NCI-H1694 (cell line): Measurements from ENCODE around the gene CRYBG2.
A peak's percentile ranks its signal among the peaks of the same experiment; 100 is the strongest.

ENCODE experiments used
- DNase-seq: peaks from one replicate; lab custom pipeline; 2025; lab: John Stamatoyannopoulos, UW

The CRYBG2 gene

GRCh38 chr1:26368486-26368885, 14.6 kb upstream of the CRYBG2 start:
- no peak for DNase-seq

DNA sequence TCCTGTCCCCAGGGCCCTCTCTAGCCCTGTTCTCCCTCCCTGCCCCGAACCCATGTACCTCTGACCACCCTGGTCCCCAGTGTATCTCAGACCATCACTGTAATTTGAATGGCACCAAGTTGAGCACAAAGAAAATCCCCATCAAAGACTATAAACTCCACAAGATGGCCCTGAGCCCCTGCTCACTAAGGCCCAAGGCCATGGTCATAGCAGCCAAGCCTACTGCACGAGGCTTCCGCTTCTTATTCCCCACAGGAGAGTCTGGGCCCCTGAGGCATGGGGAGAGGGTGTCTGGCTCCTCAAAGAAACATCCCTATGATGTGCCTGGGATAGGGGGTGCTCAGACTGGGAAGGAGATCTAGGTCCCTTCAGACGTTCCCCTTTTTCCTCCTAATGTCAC, 14.1 kb upstream of the CRYBG2 start:
- no peak for DNase-seq

DNA sequence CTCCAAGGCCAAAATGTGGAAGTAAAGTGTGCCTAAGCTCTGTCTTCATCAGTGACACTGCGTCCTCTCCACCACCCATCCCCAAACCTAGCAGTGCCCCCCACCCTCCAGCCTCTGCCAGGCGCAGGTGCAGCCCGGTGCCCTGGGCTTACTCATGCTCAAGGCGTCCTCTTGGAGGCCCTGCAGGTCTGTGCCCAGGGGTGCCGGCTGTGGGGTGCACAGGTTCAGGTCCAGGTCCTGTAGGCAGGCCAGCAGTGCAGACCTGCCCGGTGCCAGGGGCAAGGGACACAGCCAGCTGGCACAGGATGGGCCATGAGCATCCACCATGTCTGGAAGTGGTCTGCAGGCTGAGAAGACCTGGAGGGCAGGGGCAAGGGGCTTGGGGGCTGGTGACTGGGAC, 13.5 kb upstream of the CRYBG2 start:
- no peak for DNase-seq

GRCh38 chr1:26364956-26365355, 11.0 kb upstream of the CRYBG2 start:
- DNase-seq: no peak

GRCh38 chr1:26363549-26364448, 9.9 kb upstream of the CRYBG2 start:
- peak; percentile 41 for DNase-seq

DNA sequence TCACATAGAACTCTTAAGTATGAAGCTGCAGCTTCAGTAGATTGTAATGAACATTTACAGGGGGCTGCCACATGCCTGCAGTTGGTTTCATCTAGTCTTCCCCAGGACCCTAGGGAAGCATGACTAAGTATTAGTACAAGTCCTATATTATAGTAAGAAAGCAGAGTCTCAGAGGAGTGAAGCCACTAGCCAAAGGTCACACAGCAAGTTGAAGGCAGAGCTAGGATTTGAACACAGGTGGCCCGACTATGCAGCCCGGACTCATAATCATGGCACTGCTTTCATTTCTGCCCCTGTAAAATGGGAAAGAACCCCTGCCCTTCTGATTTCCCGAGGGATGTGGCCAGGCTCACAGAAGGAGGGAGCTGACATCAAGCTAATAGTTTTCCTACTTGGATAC, 8.4 kb upstream of the CRYBG2 start:
- DNase-seq: no peak

GRCh38 chr1:26361605-26362122, 7.7 kb upstream of the CRYBG2 start:
- DNase-seq: no peak

DNA sequence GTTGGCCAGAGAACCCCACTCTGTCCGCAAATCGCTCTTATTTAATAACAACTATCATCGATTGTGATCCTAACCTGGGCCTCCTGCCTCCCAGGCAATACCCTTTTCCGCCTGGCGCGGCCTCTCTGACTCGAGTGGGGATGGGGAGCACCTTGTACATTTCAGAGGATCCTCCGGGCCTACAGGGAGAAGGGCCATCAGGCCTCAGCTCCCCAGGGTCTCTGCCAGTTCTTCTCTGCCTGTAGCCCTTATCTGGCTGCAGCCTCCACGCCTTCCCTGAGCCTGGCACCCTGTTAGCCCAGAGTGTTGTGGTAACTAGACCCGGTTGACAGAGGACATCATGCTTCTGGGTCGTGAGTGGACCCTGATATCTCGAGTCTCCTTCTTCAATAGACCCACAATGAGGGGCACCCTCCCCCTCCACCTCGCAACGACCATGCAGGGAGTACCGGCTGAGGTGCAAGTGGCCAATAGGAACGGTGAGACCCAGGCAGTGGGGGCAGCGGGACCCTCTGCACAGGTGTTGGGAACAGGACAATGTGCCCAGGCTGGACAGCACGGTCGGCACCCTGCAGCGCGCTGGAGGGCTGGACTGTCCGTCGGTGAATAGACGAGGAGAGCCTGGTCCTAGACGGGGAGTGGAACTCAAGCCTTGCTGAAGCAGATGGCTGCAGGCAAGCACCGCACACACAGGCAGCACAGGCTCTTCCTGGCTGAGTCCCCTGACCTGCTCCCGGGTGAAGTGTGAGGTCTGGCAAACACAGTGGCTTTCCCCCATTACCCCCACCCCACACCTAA, 7.1 kb upstream of the CRYBG2 start:
- DNase-seq: no peak

DNA sequence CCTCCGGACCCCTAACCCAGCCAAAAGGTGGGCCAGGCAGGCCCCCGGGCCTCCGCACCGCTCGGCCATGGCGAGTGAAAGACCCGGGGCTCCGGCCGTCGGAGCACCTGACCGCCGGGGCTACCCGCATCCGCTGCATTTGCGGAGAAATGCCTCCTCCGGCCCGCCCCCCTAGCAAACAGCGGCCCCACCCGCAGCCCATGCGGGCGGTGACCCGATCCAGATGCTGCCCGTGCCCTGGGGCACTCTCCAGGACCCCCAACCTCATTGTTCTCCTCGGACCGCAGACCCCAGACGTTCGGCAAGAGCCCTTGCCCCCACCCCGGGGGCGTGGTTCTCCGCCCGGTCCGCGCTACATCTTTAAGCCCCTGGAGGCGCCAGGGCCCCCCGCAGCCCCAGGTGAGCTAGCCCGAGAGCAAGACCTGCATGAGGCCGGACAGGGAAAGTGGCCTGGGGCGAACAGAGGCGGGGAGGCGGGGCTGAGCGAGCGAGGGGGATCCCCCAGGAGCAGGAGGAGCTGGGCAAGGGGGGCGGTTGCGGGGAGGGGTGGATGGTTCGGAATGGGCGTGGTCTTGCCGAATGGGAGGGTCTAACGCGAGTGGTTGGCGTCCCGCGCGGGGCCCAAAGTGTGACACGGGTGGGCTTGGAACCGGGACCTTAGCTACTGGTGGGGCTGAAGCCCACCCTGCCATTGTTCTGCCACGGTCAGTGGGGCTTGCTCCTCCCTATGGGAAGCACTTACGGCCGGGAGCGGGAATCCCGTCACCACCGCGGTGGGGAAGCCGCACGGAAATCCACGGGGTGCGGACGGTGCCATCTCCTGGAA, 6.3 kb upstream of the CRYBG2 start:
- DNase-seq: no peak

GRCh38 chr1:26358411-26359384, 4.8 kb upstream of the CRYBG2 start:
- no peak for DNase-seq

DNA sequence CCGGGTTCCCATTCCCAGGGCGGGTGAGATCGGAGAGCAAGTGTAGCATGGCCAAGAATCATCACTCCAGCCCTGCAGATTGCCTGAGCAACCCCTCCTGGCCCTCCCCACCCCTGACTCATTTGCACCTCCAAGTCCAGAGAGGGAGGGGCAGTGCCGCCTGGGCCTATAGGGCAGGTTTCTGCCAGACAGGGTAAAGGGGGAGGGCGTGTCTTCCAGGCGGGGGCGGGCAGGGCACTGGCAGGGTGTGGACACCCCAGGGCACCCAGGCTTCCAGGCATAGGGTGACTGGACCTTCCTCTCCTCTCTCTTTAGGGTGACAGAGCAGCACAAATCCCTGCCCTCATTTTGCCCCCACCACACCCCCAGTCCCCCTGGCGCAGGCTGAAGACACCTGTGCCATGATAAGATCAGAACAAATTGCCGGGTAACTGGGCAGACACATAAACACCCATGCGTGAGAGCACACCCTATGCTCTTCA, 3.2 kb upstream of the CRYBG2 start:
- DNase-seq: no peak

DNA sequence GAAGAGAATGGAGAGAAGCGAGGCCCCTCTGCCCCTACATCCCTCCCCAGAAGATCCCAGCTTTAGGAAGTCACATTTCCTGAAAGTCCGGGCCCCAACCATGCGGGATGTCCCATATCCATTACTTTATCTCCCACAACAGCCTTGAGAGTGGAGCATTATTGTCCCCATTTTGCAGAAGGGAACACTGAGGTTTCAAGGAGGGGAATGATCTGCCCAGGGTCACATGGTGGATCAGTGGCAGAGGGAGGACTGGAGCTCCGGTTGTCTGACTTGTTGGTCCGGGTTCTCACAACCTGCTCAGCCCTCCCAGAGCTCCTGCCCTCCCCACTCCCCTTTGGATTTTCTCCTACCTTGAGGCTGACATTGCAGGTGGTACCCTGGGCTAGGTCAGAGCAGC, 2.2 kb upstream of the CRYBG2 start:
- no peak for DNase-seq

- no peak for DNase-seq
Measured at GRCh38 chr1:26354972-26355371, 1.0 kb upstream of the CRYBG2 start.

DNA sequence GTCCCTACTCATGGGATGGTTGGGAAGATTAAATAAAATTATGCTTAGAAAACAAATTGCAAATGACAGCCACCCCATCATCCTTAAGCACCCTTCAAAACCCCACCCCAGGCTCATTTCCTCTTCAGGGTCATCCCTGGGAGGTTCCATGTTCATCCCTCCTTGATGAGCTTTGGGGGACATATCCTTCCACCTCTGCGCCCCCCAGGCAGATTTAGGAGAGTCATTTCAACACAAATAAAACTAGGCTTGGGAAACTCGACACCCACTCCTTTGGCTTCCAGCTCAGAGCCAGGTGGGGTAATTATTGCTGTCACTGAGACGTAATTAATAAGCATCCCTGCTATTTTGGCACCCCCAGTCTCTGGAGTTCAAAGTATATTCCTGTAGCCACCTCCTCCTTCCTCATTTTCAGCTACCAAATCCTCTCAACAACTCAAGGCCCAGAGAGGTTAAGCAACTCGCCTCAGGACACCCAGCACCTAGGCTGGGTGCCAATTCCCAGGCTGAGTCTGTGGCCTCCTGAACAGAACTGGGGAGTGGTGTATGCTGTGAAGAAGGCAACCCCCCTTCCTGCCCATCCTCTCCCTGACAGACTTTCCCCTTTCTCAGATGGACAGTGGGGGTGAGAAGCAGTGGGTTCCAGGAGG, 595 bp downstream of the CRYBG2 start:
- DNase-seq: no peak

DNA sequence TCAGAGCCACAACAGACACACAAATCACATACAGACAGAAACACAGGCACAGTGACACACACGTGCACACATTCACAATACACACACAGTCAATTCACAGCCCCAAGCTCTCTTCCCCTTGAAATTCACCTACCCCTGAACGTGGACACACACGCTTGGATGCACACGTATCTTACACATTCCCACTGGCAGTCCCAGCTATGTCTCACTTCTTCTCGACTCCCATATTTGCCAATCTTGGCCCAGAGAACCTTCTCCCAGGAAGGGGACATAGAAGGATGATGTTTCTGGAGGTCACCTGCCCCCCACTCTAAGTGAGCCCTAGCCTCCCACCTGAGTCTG, 1.6 kb downstream of the CRYBG2 start:
- no peak for DNase-seq

DNA sequence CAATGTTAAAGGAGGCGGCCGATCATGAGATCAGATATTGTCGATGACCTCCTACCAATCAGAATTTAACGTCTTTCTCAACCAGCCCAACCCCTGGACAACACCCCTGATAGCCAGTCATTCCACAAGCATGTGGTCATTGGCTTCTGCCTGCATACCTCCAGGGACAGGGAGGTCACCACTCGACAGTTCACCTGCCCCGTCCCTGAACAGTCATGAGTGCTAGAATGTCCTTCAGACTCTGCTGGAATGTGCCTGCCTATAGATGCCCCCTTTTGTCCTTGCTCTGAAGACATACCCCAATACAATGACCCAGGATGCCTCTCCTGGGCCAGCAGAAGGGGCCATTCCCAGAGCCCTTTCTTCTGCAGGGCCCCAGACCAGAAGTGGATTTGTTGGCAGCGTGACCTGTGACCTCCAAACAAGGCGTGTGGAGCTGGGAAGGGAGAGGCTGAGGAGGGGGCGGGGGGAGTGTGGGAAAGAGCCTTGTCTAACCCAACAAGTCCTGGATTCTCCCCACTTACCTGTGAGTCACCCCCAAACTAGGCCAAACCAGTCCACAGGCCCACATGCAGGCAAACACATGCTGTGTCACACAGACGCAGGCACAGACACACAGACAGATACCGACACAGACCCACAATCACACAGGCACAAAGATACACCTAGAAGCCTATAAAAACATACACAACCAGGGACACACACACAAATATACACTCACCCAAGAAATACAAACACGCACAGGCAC, 2.2 kb downstream of the CRYBG2 start:
- no peak for DNase-seq

- no peak for DNase-seq
Measured at GRCh38 chr1:26350701-26351589, 3.0 kb downstream of the CRYBG2 start.

- no peak for DNase-seq
Measured at GRCh38 chr1:26350343-26350700, 3.6 kb downstream of the CRYBG2 start.

DNA sequence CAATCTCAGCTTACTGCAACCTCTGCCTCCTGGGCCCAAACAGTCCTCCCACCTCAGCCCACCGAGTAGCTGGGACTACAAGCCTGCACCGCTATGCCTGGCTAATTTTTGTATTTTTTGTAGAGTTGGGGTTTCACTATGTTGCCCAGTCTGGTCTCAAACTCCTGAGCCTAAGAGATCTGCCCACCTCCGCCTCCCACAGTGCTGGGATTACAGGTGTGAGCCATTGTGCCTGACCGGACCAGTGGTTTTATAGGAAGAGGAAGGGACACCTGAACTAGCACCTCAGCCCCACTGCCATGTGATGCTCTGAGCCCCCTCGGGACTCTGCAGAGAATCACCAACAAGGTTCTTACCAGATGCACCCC, 4.1 kb downstream of the CRYBG2 start:
- no peak for DNase-seq
